MM.1S (cell line): ENCODE data around the gene OR52J3.
A peak's percentile ranks its signal among the peaks of the same experiment; 100 is the strongest.

Experiments used
- CTCF ChIP-seq: fragments of 300-600 bp; sonication (generic); IDR thresholded peaks from 2 replicates; pipeline ENCODE4 v1.5.1; 2016; ENCODE audit warnings: antibody characterized with exemption, low read length, mixed read lengths
- EZH2 ChIP-seq: fragments of 300-600 bp; sonication (generic); optimal IDR thresholded peaks from 2 replicates; pipeline ENCODE3; 2017; ENCODE audit warnings: low read depth, mild to moderate bottlenecking, antibody characterized with exemption, low read length, mixed read lengths

- TF ChIP-seq EZH2, result no peak
- peak; percentile 70 for TF ChIP-seq CTCF
These were observed 41.7 kb upstream of the OR52J3 start for GRCh38 chr11:5004424-5005274.
